HEK293 (cell line): ENCODE results near the gene SYNJ2.

Source experiments
- CTCF ChIA-PET: fragments of 350-600 bp; formaldehyde crosslinking; extraction: SDS; loops from one replicate; lab custom pipeline; 2021; ENCODE audit warnings: antibody characterized with exemption; lab: Yijun Ruan, JAX
- POLR2A ChIA-PET: fragments of 300-600 bp; formaldehyde crosslinking; extraction: SDS; loops from one replicate; lab custom pipeline; 2020; ENCODE audit warnings: antibody characterized with exemption, inconsistent platforms; lab: Yijun Ruan, JAX
- H3K27ac ChIP-seq: fragments of 200-500 bp; sonication (Bioruptor generic); 2 replicates; pipeline ENCODE4 v1.5.1; 2014; ENCODE audit warnings: low read depth, low read length, control low read depth, inconsistent platforms; ENCODE audit errors: extremely low read depth
- H3K36me3 ChIP-seq, 2 experiments: fragments of 200-500 bp in 1 of 2; sonication (Bioruptor generic) in 1 of 2; 1 replicate in 1 of 2; 2 replicates in 1 of 2; pipeline ENCODE4 v1.5.1; 2014 to 2017; ENCODE audit warnings: inconsistent platforms in 2 of 2, low read length in 2 of 2; ENCODE audit not compliant: control insufficient read depth in 2 of 2, insufficient read depth in 1 of 2
- H3K4me1 ChIP-seq: fragments of 200-500 bp; sonication (Bioruptor generic); 2 replicates; pipeline ENCODE4 v1.5.1; 2014; ENCODE audit warnings: mild to moderate bottlenecking, low read length, inconsistent platforms; ENCODE audit not compliant: control insufficient read depth, insufficient read depth
- H3K4me3 ChIP-seq: 2 replicates; pipeline ENCODE4 v1.5.1; 2011; ENCODE audit warnings: low read depth, mild to moderate bottlenecking, control low read depth, low read length, moderate library complexity
- H3K9me3 ChIP-seq: fragments of 200-500 bp; sonication (Bioruptor generic); 2 replicates; pipeline ENCODE4 v1.5.1; 2014; ENCODE audit warnings: low read depth, low read length, inconsistent platforms; ENCODE audit not compliant: control insufficient read depth, insufficient read depth
- BCL11A ChIP-seq: fragments of 450-650 bp; formaldehyde crosslinking; IDR thresholded peaks from 2 replicates; pipeline ENCODE4 v1.5.1; 2016; ENCODE audit warnings: low read depth, missing biosample characterization, missing genetic modification characterization
- EGR2 ChIP-seq: fragments of 450-650 bp; formaldehyde crosslinking; IDR thresholded peaks from 2 replicates; pipeline ENCODE4 v1.5.1; 2016; ENCODE audit warnings: low read depth, missing biosample characterization, missing genetic modification characterization
- HOXA7 ChIP-seq: sonication (generic); formaldehyde crosslinking; IDR thresholded peaks from 2 replicates; pipeline ENCODE4 v1.8.1; 2022; ENCODE audit warnings: missing genetic modification reagents, borderline replicate concordance
- REST ChIP-seq: fragments of 450-650 bp; formaldehyde crosslinking; IDR thresholded peaks from 2 replicates; pipeline ENCODE4 v1.5.1; 2016; ENCODE audit warnings: missing biosample characterization, missing genetic modification characterization
- TRIM28 ChIP-seq: IDR thresholded peaks from 2 replicates; pipeline ENCODE4 v1.6.1; 2011; ENCODE audit warnings: low read length, control low read depth, borderline replicate concordance
- ZNF426 ChIP-seq: fragments of 450-650 bp; formaldehyde crosslinking; IDR thresholded peaks from 2 replicates; pipeline ENCODE4 v1.5.1; 2017; ENCODE audit warnings: missing biosample characterization, missing genetic modification characterization, mild to moderate bottlenecking, inconsistent platforms, moderate library complexity
- ZNF692 ChIP-seq: fragments of 450-650 bp; formaldehyde crosslinking; IDR thresholded peaks from 2 replicates; pipeline ENCODE4 v1.5.1; 2016; ENCODE audit warnings: missing biosample characterization, missing genetic modification characterization

SYNJ2 gene

GRCh38 chr6:157976345-157977175 lies 5.1 kb upstream of the SYNJ2 start:
- Histone ChIP-seq H3K27ac (no peak overlapping the region), H3K4me3 (no peak overlapping the region), H3K36me3 (no peaks in the 10 kb centered on the region), H3K4me1 (no peaks in the 10 kb centered on the region), H3K9me3 (no peaks in the 10 kb centered on the region)
- POLR2A ChIA-PET, result interaction anchor here (0.8 kb wide), 1 partner anchor 26 kb away, joined by 3 read pairs; no protein-coding TSS in a partner anchor
- no peak for TF ChIP-seq ZNF692 (tag by site-specific recombination)
- TF ChIP-seq HOXA7 (CRISPR knock-in tag), result no peak
- CTCF ChIA-PET, result interaction anchor here (1.2 to 1.3 kb wide), 2 partner anchors 17 to 95 kb away, joined by 3 read pairs; no protein-coding TSS in a partner anchor

GRCh38 chr6:157977176-157977804 lies 4.4 kb upstream of the SYNJ2 start:
- Histone ChIP-seq H3K27ac (no peak overlapping the region), H3K36me3 (no peaks in the 10 kb centered on the region), H3K4me1 (no peaks in the 10 kb centered on the region), H3K4me3 (no peak overlapping the region), H3K9me3 (no peaks in the 10 kb centered on the region)
- ChIA-PET CTCF (interaction anchor here (1.0 to 1.3 kb wide), 3 partner anchors 18 to 101 kb away, joined by 3 read pairs; no protein-coding TSS in a partner anchor), POLR2A (no interaction called here)
- TF ChIP-seq TRIM28, result no peak
- 0 out of 2 replicates have a peak, but pooled peaks have one; percentile 29 for TF ChIP-seq EGR2 (tag by site-specific recombination)

GRCh38 chr6:157978021-157978783 lies 3.5 kb upstream of the SYNJ2 start:
- Histone ChIP-seq H3K9me3 (no peaks in the 10 kb centered on the region), H3K4me1 (no peaks in the 10 kb centered on the region), H3K4me3 (no peak overlapping the region), H3K27ac (no peak overlapping the region), H3K36me3 (no peaks in the 10 kb centered on the region)
- ChIA-PET CTCF (interaction anchor here (0.9 to 2.0 kb wide), 3 partner anchors 48 to 102 kb away, joined by 3 to 5 read pairs (median 3); no protein-coding TSS in a partner anchor), POLR2A (interaction anchor here (0.6 kb wide), 1 partner anchor 8 kb away, joined by 3 read pairs; no protein-coding TSS in a partner anchor)
- TF ChIP-seq ZNF426 (tag by site-specific recombination) (no peak), BCL11A (tag by site-specific recombination) (no peak), EGR2 (tag by site-specific recombination) (peak; percentile 35; the same call in 1 of the 2 replicates), REST (no peak)
